DMS 273 (cell line): ENCODE data around the gene DSC2.

Experiments used
- DNase-seq: peaks from one replicate; lab custom pipeline; 2025; ENCODE audit not compliant: unreplicated experiment; lab: John Stamatoyannopoulos, UW

The DSC2 gene

GRCh38 chr18:31098878-31099277, 3.3 kb downstream of the DSC2 start:
- no peak for DNase-seq

DNA sequence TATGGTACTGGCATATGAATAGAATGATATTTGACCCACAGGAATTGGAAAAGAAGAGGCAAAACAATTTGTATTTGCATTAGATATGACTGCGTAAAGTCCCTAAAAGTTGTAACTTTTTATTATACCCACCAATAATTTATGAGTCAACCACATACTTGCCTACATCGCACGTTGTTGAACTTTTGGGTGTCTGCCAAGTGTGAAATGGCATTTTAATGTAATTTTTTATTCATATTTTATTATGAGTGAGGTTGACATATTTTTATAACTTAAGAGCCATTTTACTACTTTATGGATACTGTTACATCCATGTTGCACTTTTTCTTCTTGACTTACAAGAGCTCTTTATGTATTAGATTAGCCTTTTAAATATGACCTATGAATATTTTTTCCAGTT, 4.6 kb downstream of the DSC2 start:
- DNase-seq = no peak

- no peak for DNase-seq
Observed at GRCh38 chr18:31093880-31094279, 8.3 kb downstream of the DSC2 start.

GRCh38 chr18:31093294-31093693, 8.9 kb downstream of the DSC2 start:
- no peak for DNase-seq

DNA sequence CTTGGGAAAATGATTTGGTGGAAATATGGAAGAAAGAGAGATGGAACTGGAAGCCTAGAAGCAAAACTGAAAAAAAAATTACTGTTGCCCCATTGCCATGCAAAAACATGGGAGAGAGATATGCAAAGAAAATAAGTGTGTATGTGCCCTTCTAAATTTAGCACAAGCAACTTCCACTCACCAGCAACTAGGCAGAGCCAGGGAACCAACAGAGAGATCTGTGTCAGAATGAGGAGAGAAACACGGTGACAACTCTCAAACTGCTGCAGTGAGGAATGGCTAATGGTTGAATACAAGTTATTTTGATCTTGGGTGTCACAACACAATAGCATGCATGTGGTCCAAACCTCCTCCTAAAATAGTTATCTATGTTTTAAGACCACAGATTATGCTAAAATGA, 10.9 kb downstream of the DSC2 start:
- no peak for DNase-seq

DNA sequence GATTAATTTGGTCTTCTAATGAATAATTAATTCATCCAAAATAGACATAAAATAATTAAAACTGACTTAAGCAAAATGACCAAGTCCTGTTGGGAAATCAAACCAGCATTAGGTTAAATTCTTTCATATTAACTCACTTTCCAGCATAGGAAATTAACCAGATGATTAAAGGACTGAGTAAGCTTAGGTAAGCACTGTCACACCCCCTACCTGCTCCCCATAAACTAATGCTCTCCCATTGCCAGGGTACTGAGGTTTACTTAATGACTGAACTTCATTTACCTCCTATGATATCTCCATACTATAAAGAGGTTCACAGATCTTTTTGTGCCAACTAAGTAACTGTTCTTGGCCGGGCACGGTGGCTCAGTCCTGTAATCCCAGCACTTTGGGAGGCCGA, 13.7 kb downstream of the DSC2 start:
- no peak for DNase-seq

- DNase-seq = no peak
Observed at GRCh38 chr18:31079973-31080372, 22.2 kb downstream of the DSC2 start.

DNA sequence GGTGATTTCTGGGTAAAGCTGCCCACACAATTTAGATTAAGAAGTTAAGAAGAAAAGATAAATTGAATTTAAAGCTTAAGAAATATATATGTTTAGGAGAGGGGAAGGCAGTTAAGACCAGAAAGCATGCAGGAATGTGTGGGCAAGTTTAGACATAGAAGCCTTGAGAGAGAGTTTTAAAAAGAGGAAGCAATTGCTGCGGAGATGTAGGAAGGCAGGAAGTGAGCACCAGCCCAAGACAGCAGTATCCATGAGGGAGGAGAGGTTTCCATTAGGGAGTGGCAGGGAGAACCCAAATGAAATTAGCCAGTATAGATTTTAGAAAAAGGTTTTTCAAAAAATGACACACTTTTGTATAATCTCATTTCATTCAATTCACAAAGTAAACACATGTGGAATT, 24.3 kb downstream of the DSC2 start:
- no peak for DNase-seq

DNA sequence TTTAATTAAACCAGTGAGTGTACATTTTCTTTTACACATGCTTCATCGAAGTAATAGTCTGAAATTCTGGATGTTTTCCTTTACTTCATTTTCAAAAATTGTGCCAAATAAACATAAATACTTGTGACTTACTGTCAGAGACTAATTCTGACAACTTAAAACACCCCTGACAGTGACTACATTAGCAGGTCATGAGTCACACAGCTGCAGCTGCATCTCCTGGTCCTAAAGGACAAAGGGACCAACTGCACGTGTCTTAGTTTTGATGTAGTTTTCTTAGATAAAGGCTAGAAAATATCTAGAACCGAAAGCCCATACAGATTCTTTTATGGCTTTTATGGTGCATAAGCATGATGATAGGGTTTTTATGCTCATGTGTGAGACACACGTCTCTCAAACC, 30.0 kb downstream of the DSC2 start:
- DNase-seq = no peak

- DNase-seq = no peak
Observed at GRCh38 chr18:31070206-31070605, 32.0 kb downstream of the DSC2 start.

DNA sequence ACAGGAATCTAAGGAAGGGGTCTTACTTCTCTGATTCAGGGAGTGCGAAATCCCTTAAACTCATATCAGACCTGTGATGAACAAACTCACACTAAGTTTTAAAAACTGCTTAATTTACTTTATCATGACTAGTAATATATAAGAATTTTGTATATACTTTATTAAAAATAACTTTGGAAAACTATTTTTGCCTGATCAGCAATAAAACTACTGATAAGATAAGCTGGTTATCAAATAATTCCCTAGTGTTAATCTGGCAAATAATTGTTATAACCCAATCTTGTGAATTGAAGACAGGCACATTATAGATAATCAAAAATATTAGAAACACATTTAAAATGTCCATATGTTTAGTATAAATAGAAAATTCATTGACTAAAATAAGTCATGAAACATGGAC, 36.0 kb downstream of the DSC2 start:
- no peak for DNase-seq

DNA sequence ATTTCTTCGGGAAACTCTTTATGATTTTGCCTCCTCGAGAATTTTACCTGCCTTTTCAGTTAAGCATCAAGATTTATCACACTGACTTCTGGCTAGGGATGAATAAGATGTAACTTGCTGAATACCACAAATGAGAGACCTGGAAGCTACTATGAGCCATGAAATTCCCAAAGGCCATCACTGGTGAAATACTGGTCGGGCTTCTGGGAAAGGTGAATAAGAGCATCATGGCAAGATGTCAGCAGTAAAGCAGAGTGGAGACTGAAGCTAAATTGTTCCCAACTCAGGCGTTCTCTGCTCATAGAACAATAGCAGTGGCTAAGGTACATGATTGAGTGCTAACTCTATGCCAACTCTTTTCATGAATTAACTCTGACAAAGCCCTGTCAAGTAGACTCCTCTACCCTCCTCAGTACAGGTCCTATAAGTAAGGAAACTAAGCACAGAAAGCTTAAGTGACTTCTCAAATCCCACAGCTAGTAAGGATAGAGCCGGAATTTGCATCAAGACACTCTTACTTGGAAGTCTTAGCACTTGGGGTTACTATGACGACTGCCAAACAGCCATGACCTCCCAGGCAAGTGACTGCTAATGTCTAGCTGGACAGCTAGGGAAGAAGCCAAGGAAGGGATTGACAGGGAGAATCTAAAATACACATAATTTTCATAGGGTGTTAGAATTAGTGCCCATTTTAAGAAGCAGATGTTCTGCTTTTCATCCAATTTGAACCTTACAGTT, 37.0 kb downstream of the DSC2 start:
- DNase-seq = no peak

DNA sequence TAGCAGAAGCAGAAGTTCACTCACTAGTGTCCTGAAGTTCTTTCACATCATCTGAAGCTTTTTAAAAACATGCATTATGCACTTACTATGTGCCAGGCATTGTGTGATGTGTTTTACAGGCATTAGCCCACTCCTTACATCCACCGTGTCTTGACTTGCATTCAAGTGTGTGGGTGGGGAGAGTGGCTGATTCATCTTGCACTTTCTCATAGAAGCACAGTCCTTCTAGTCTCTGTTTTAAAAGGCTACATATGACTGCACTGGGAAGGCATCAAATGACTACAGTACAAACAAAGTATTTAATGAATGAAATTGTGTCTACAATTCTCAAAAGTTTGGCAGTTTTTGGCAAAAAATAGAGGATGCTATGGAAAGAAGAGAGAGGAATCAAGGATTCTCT, 38.1 kb downstream of the DSC2 start:
- DNase-seq = no peak

DNA sequence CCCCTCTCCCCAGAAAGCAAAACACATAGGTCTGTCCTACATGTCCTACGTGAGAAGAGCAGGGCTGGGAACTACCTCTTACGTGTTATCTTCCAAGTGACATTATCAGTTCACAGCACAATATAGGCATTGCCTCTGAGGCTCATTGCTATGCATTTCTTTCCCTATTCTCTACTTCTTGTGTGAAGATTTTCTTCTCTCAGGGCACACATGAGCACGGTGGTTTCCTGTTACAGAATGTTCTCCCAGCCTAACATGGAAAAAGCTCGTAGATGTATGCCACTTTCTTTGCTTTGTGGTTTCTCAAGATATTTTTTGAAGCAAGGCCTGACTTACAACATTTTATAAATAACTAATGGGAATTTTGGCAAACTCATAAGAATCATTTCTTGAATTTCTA, 40.3 kb downstream of the DSC2 start:
- DNase-seq = no peak

DNA sequence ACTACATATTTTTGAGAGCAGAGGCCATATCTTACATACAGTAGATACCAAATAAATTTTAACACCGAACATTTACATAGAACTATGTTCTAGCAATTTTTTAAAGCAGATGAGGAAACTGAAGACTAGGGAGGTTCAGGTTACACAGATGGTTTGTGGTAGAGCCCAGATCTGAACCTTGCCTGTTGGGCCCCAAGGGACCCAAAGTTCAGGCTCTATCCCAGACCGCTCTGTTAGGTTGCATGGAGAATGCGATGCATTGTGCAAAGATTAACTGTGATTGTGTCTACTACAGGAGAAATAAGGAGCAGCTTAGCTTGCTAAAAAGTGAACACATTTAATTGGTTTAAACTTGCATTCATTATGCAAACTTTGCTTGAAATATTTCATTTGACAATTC, 43.3 kb downstream of the DSC2 start:
- DNase-seq = no peak

- DNase-seq = no peak
Observed at GRCh38 chr18:31057917-31058316, 44.3 kb downstream of the DSC2 start.

DNA sequence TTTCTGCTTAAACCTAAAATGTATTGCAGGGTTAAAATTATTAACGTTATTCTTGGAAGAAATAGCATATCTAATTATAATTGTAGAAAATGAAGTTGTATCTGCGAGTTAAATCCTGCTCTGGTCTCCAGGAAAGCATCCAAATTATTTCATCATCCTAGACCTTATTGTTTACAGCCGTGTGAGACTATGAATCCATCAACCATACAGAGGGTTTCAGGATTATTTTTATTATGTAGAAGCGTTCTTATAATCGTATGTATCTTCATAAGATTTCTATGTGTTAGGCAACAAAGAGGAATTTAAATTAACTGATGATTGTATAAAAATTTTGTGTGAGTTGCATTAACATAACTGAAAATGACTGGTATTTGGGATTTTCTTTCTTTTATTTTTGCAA, 45.2 kb downstream of the DSC2 start:
- no peak for DNase-seq

- DNase-seq = no peak
Observed at GRCh38 chr18:31056296-31056695, 45.9 kb downstream of the DSC2 start.

GRCh38 chr18:31050635-31051034, 51.6 kb downstream of the DSC2 start:
- DNase-seq = no peak

DNA sequence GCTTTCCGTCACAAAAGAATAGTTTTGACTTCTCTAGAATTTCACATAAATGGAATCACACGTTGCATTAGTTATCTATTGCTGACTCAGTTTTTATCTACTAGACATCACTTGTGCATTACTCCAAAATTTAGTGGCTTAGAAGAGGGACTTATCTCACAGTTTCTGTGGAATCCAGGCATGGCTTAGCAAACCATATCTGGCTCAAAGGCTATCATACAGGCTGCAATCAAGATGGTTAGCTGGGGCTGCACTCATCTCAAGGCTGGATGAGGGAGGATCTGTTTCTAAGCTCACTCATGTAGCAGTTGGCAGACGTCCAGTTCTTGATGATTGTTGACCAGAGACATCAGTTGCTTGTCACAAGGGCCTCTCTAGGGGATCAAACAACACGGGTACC, 53.0 kb downstream of the DSC2 start:
- DNase-seq = no peak

DNA sequence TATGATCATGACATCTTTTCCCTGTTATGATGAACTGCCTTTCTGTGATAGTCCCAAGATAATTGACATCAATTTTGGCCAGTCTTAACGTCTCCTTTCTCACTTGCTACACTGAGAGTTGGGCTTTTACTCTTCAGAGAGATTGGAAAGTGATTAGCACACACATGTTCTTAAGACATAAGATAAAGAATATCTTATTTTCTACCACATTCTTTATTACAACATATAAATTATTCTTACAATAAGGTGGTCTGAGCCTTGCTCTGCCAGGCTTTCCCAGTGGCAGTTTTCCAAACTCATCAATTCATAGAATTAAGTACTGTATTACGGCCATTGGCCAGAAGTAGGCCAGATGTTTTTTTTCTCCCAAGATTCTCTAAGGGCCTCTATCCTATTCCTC, 54.0 kb downstream of the DSC2 start:
- DNase-seq = no peak

GRCh38 chr18:31046916-31047315, 55.3 kb downstream of the DSC2 start:
- DNase-seq = no peak

DNA sequence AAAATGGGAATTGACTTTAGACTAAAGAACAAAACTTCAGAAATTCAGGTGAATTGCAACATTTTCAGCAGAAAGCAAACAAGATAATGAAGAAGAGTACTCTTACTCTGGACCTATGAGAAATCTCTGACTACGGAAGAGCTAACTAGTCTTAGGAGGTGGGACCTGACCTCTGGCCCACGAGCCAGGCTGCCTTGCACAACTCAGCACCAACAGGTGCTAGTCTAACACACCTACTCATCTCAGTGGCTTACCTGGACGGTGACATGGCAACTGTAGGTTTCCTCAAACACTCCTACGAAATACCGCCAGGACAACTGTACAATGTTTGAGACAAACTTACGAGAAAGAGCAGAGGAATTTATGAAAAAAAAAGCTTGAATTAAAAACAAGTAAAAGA, 56.6 kb downstream of the DSC2 start:
- no peak for DNase-seq

- no peak for DNase-seq
Observed at GRCh38 chr18:31044926-31045325, 57.3 kb downstream of the DSC2 start.
